Retinal pigment epithelial cell (primary cell): ENCODE results near the gene CUL2.
A peak's percentile ranks its signal among the peaks of the same experiment; 100 is the strongest.

Source experiments
- DNase-seq: peaks from one replicate; pipeline ENCODE4 v3.0.0-alpha.2; 2010; ENCODE audit warnings: low read depth
- H3K4me3 ChIP-seq: 2 replicates; pipeline ENCODE4 v1.5.1; 2011; ENCODE audit warnings: mild to moderate bottlenecking, low read length, control low read depth, moderate library complexity
- TF ChIP-seq, protein P1 (sequence below): conservative IDR thresholded peaks from 2 replicates; pipeline ENCODE4 v1.5.1; 2011; ENCODE audit warnings: low read depth, low read length, control low read depth, inconsistent platforms

The CUL2 gene

GRCh38 chr10:35090162-35090954, at the start of gene CUL2:
Gene CUL2 (minus strand): TSS chr10:35090341. CDS start chr10:35071317, 19,024 bp downstream.
- TF ChIP-seq, protein P1, sequence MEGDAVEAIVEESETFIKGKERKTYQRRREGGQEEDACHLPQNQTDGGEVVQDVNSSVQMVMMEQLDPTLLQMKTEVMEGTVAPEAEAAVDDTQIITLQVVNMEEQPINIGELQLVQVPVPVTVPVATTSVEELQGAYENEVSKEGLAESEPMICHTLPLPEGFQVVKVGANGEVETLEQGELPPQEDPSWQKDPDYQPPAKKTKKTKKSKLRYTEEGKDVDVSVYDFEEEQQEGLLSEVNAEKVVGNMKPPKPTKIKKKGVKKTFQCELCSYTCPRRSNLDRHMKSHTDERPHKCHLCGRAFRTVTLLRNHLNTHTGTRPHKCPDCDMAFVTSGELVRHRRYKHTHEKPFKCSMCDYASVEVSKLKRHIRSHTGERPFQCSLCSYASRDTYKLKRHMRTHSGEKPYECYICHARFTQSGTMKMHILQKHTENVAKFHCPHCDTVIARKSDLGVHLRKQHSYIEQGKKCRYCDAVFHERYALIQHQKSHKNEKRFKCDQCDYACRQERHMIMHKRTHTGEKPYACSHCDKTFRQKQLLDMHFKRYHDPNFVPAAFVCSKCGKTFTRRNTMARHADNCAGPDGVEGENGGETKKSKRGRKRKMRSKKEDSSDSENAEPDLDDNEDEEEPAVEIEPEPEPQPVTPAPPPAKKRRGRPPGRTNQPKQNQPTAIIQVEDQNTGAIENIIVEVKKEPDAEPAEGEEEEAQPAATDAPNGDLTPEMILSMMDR = no peak
- peak; percentile 86 for DNase-seq
- H3K4me3 ChIP-seq = peak within 1 kb of the TSS; percentile 81

GRCh38 chr10:35136263-35136815, 46.2 kb upstream of the CUL2 start:
- TF ChIP-seq, protein P1 = no peak
- DNase-seq = no peak
- no peak overlapping the region for H3K4me3 ChIP-seq

DNA sequence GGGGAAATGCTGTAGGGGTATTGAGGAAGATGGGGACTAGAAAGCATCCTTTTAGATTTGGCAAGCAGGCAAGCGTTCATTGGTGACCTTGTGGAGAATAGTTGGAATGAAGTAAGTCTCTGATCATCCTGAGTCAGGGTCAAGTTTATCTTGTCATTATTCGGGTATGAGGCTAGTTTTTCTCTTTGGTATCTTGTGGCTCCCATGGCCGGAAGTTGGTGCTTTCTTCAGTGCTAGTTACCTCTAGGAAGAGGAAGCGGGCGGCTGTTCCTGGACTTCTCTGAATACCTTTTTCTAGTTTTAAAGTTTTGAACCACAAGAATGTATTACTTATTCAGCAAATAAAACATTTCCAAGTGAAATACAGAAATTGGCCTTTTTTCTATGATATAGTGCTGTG, 45.7 kb upstream of the CUL2 start:
- H3K4me3 ChIP-seq = no peak overlapping the region
- TF ChIP-seq, protein P1 = no peak
- DNase-seq = no peak

DNA sequence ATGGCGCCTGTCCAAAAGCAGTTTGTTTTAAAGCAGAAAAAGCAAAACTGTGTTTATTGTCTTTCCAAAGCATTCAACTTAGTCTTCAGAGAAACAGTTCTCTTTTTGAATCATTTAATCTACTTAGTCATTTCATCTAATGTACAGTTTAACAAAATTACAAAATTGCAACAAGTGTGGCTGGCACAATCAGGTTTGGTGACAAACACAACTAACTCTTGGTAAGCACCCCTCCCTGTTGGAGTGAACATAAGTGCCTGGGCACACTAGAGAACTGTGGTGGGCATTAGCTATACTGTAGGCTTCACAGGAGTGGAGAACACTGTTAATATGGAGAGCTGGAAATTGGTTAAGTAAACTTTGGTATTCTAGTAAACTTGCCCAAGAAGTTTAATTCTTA, 43.4 kb upstream of the CUL2 start:
- TF ChIP-seq, protein P1 = no peak
- DNase-seq = no peak
- no peak overlapping the region for H3K4me3 ChIP-seq

DNA sequence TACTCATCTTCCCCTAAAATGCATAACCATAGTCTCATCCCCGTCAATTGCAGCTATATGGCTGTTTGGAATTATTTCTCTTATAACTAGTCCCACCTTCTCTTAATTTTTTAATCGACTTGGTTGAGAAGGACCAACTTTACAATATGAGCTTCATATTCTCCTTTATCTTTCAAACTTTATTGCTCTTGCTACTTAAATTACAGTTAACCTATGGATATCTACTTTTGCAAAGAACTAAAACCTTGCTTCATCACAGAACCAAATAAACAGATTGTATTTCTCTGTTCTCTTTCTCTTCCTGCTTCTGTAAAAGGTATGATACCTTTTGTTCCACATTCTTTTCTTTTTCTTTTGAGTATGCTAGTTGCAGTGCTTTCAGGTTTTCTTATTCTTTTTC, 42.6 kb upstream of the CUL2 start:
- TF ChIP-seq, protein P1 = no peak
- no peak for DNase-seq
- H3K4me3 ChIP-seq = no peak overlapping the region

DNA sequence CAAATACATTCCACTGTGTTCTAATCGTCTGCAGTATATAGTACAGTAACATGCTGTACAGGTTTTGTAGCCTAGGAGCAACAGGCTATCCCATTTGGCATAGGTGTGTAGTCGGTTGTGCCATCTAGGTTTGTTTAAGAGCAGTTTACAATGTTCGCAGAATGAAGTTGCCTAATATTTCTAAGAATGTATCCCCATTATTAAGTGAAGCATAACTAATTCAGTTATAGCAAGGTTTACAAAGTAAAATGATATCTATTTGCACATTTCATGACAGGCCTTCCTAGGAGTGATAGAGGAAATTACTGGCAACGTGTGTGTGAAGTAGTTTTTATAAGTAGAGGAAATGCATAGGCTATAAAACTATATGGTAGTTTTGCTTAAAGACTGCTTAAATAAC, 40.5 kb upstream of the CUL2 start:
- no peak for DNase-seq
- TF ChIP-seq, protein P1 = no peak
- no peak overlapping the region for H3K4me3 ChIP-seq

DNA sequence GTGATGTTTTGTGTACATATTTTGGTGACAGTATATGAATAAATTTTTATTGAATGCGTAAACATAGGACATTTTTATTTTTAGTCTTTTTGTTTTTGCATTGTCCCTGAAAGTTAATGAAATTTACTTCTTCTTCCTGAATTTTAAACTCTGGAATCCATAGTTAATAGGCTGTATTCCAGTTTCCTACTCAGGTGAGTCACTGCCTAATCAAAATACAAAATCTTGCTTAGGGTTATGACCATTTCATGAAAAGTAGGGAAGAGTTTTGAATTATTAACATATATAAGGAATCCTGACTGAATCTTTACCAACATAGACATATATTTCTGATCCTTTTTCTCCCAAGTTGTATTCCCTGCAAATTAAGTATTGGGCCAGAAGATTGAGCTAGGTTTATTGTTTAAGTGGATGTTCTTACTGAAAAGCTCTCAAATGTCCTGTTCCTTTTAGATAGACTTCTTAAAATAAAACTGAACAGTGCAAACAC, 39.1 kb upstream of the CUL2 start:
- H3K4me3 ChIP-seq = no peak overlapping the region
- TF ChIP-seq, protein P1 = no peak
- DNase-seq = no peak
